CD14-positive monocyte (primary cell): ENCODE data around the gene ABCA2. TPM values are rescaled to one million over a fixed set of nuclear protein-coding genes. Genes with fewer than 3 reads are reported as not detected.
A peak's percentile ranks its signal among the peaks of the same experiment; 100 is the strongest.

Source experiments
- DNase-seq, 3 donors: peaks; one replicate each; pipeline ENCODE4 v3.0.0-alpha.2; 2011 to 2022
- H2AFZ ChIP-seq: 2 replicates; pipeline ENCODE4 v1.6.0; 2012; ENCODE audit warnings: mild to moderate bottlenecking, low read depth, low read length, inconsistent platforms; ENCODE audit not compliant: insufficient read depth, poor library complexity, severe bottlenecking
- H3K27ac ChIP-seq, 2 donors: 1 replicate in 1 of 2; 2 replicates in 1 of 2; pipeline ENCODE4 v1.5.1; 2012 to 2013; ENCODE audit warnings: low read length in 2 of 2, control low read depth in 1 of 2, inconsistent platforms in 1 of 2, low read depth in 1 of 2, mild to moderate bottlenecking in 1 of 2
- H3K27me3 ChIP-seq, 2 donors: one replicate each; pipeline versions ENCODE4 v1.6.0 to v1.6.1; 2011 to 2013; ENCODE audit warnings: low read length in 2 of 2; ENCODE audit not compliant: control insufficient read depth in 2 of 2, insufficient read depth in 2 of 2
- H3K36me3 ChIP-seq, 2 donors: replicated peaks in 1 of 2; 1 replicate in 1 of 2; 2 replicates in 1 of 2; pipeline versions ENCODE4 v1.5.1 to v1.6.1; 2012 to 2013; ENCODE audit warnings: low read length in 2 of 2, control low read depth in 1 of 2, inconsistent platforms in 1 of 2, mild to moderate bottlenecking in 1 of 2; ENCODE audit not compliant: insufficient read depth in 2 of 2, control insufficient read depth in 1 of 2
- H3K4me1 ChIP-seq, 2 donors: 1 replicate in 1 of 2; 2 replicates in 1 of 2; pipeline versions ENCODE4 v1.5.1 to v1.6.1; 2012 to 2013; ENCODE audit warnings: low read length in 2 of 2, control low read depth in 1 of 2, inconsistent platforms in 1 of 2, mild to moderate bottlenecking in 1 of 2, moderate library complexity in 1 of 2; ENCODE audit not compliant: insufficient read depth in 2 of 2, control insufficient read depth in 1 of 2
- H3K4me2 ChIP-seq: replicated peaks from 2 replicates; pipeline ENCODE3; 2012; ENCODE audit warnings: low read length, moderate library complexity, mild to moderate bottlenecking; ENCODE audit not compliant: poor library complexity, severe bottlenecking; ENCODE audit errors: extremely low read depth
- H3K4me3 ChIP-seq, 3 experiments: fragments of 200-600 bp in 1 of 3; sonication (generic) in 1 of 3; replicated peaks in 1 of 3; 1 replicate in 2 of 3; 2 replicates in 1 of 3; pipeline ENCODE4 v1.5.1; 2011 to 2013; ENCODE audit warnings: low read length in 3 of 3, mild to moderate bottlenecking in 3 of 3, control low read depth in 2 of 3, low read depth in 2 of 3, inconsistent platforms in 1 of 3, moderate library complexity in 1 of 3
- H3K79me2 ChIP-seq: 2 replicates; pipeline ENCODE4 v1.6.0; 2012; ENCODE audit warnings: mild to moderate bottlenecking, control low read depth, inconsistent platforms, low read length, moderate library complexity; ENCODE audit not compliant: insufficient read depth
- H3K9ac ChIP-seq: 2 replicates; pipeline ENCODE4 v1.6.0; 2017; ENCODE audit warnings: low read length, mild to moderate bottlenecking; ENCODE audit not compliant: insufficient read depth, poor library complexity, severe bottlenecking
- H3K9me3 ChIP-seq, 2 donors: replicated peaks in 1 of 2; 1 replicate in 1 of 2; 2 replicates in 1 of 2; pipeline versions ENCODE4 v1.5.1 to v1.6.1; 2012 to 2013; ENCODE audit warnings: low read length in 2 of 2, control low read depth in 1 of 2; ENCODE audit not compliant: control insufficient read depth in 1 of 2, insufficient read depth in 1 of 2
- H4K20me1 ChIP-seq: 2 replicates; pipeline ENCODE4 v1.6.0; 2012; ENCODE audit warnings: mild to moderate bottlenecking, low read length, control low read depth, moderate library complexity; ENCODE audit not compliant: insufficient read depth
- H3K27ac Mint-ChIP-seq, 7 donors: one replicate each; pipeline ENCODE4 v1.8.0; 2020; ENCODE audit warnings: mild to moderate bottlenecking in 7 of 7, mixed read lengths in 7 of 7, moderate library complexity in 6 of 7, inconsistent platforms in 2 of 7
- H3K27me3 Mint-ChIP-seq, 3 donors: one replicate each; pipeline ENCODE4 v1.8.0; 2021 to 2022; ENCODE audit warnings: low read depth in 3 of 3, mild to moderate bottlenecking in 3 of 3, mixed read lengths in 3 of 3, moderate library complexity in 3 of 3, inconsistent platforms in 1 of 3
- H3K36me3 Mint-ChIP-seq, 2 donors: one replicate each; pipeline ENCODE4 v1.8.0; 2020; ENCODE audit warnings: mixed read lengths in 2 of 2, inconsistent platforms in 1 of 2, mild to moderate bottlenecking in 1 of 2
- H3K4me1 Mint-ChIP-seq: one replicate; pipeline ENCODE4 v1.8.0; 2020; ENCODE audit warnings: mild to moderate bottlenecking, mixed read lengths
- H3K4me3 Mint-ChIP-seq, 2 donors: one replicate each; pipeline ENCODE4 v1.8.0; 2020; ENCODE audit warnings: mild to moderate bottlenecking in 2 of 2, mixed read lengths in 2 of 2, moderate library complexity in 1 of 2
- H3K9me3 Mint-ChIP-seq, 7 donors: one replicate each; pipeline ENCODE4 v1.8.0; 2020 to 2022; ENCODE audit warnings: mixed read lengths in 7 of 7, mild to moderate bottlenecking in 6 of 7, moderate library complexity in 6 of 7, inconsistent platforms in 2 of 7
- WGBS: methylation state at CpG from one replicate; pipeline ENCODE4 v1.1.5; 2013; ENCODE audit warnings: missing lambda C conversion rate; ENCODE audit not compliant: insufficient coverage; 5-methylcytosine and 5-hydroxymethylcytosine counted together
- intact Hi-C, 2 donors: fragments of 100-400 bp; cut with micrococcal nuclease; formaldehyde crosslinking; loops; one replicate each; pipeline versions ENCODE4 v1.15.0 to v1.15.1; 2023
- polyA plus RNA-seq, 3 donors: library from polyadenylated mRNA; depleted of rRNA in 1 of 3; unstranded in 2 of 3; stranded (reverse) in 1 of 3; fragments of 300-500 nt in 2 of 3; fragments of >200 nt in 1 of 3; fragmentation: Illumina TruSeq in 2 of 3; gene quantifications; 1 replicate in 2 of 3; 2 replicates in 1 of 3; pipeline ENCODE4 v1.2.3, GENCODE V29; 2012 to 2021
- TF ChIP-seq, protein P1 (sequence below): fragments of 200-600 bp; IDR thresholded peaks from one replicate; pipeline ENCODE4 v1.8.0; 2022; ENCODE audit warnings: antibody characterized with exemption, mild to moderate bottlenecking

The ABCA2 gene
- polyA plus RNA-seq, 3 donors, result 0.18 to 30.7 (median 0.40) TPM

DNA sequence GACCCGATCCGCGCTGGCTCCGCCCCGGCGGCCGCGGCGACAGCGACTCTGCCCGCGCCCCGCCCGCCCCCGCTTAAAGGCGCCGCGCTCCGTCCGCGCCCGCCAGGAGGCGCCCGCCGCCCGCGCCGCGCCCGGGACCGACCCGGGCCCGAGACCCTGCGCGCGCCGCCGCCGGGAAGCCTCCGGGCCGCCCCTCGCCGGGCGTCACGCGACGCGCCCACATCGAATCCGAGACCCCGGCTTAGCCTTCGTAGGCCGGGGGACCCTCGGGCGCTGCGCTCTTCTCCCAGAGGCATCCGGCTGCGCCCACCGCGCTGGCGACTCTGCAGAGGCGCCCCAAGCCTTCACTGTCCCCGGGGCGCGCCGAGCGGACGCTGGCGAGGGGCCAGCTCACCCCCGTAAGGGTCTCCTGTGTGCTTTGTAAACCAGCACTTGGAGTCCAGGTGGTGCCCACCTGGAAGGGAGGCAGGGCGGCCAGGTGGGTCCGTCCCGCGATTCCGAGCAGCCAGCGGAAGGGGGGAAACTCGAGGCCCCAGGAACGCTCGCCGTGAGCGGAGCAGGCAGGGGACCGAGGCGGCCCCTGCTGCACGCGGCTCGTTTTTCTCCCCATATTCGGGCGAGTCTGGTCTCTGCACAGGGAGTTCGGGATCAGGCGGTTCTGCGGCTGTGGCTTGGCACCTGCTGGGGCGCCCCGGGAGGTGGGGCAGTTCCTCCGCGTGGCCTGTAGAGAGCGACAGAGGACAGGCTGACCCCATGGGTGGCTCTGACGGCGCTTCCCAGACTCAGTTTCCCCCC lies 423 bp upstream of the ABCA2 start:
- H3K27ac ChIP-seq, result peak overlapping the region; percentile 83 to 92
- Mint-ChIP-seq H3K36me3 (peaks cover 0 to 4% of the 10 kb centered on the region in 2 donors), H3K4me3 (peak overlapping the region; percentile 73 to 92), H3K27ac (peak overlapping the region in 5 of 7 donors; percentile 30 to 94 (median 87)), H3K9me3 (no peaks in the 10 kb centered on the region), H3K27me3 (peaks cover 4 to 7% (median 6%) of the 10 kb centered on the region in 3 donors), H3K4me1 (peaks cover 43% of the 10 kb centered on the region)
- H3K9ac ChIP-seq, result peak overlapping the region; percentile 46
- H2AFZ ChIP-seq, result peak overlapping the region; percentile 73
- peak overlapping the region; percentile 41 to 88 (median 68) for H3K4me3 ChIP-seq
- under 1% methylated on average over 96 of the region's 98 CpGs for whole genome bisulfite sequencing
- no peaks in the 10 kb centered on the region for H3K36me3 ChIP-seq
- peak; percentile 39 to 67 (median 64) for DNase-seq
- TF ChIP-seq, protein P1, sequence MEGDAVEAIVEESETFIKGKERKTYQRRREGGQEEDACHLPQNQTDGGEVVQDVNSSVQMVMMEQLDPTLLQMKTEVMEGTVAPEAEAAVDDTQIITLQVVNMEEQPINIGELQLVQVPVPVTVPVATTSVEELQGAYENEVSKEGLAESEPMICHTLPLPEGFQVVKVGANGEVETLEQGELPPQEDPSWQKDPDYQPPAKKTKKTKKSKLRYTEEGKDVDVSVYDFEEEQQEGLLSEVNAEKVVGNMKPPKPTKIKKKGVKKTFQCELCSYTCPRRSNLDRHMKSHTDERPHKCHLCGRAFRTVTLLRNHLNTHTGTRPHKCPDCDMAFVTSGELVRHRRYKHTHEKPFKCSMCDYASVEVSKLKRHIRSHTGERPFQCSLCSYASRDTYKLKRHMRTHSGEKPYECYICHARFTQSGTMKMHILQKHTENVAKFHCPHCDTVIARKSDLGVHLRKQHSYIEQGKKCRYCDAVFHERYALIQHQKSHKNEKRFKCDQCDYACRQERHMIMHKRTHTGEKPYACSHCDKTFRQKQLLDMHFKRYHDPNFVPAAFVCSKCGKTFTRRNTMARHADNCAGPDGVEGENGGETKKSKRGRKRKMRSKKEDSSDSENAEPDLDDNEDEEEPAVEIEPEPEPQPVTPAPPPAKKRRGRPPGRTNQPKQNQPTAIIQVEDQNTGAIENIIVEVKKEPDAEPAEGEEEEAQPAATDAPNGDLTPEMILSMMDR, result no peak
- H3K9me3 ChIP-seq, result no peaks in the 10 kb centered on the region
- H3K4me2 ChIP-seq, result peak overlapping the region; percentile 98
- H3K79me2 ChIP-seq, result peaks cover 50% of the 10 kb centered on the region
- no peaks in the 10 kb centered on the region for H3K27me3 ChIP-seq
- intact Hi-C loops, result no loop called here
- H3K4me1 ChIP-seq, result peaks cover 49 to 66% of the 10 kb centered on the region in 2 donors
- H4K20me1 ChIP-seq, result peaks cover 13% of the 10 kb centered on the region

GRCh38 chr9:137026828-137027227 lies 1.2 kb downstream of the ABCA2 start:
- no peak overlapping the region for H3K4me2 ChIP-seq
- no peak overlapping the region for H2AFZ ChIP-seq
- H3K4me3 ChIP-seq, result no peak overlapping the region
- Mint-ChIP-seq H3K36me3 (peaks cover 0 to 4% of the 10 kb centered on the region in 2 donors), H3K27ac (no peak overlapping the region), H3K4me1 (peaks cover 35% of the 10 kb centered on the region), H3K27me3 (peaks cover 4 to 7% (median 6%) of the 10 kb centered on the region in 3 donors), H3K9me3 (peaks cover 0 to 4% (median 0%) of the 10 kb centered on the region in 7 donors), H3K4me3 (peak overlapping the region in 1 of 2 donors; percentile 69)
- H3K9ac ChIP-seq, result no peak overlapping the region
- H3K27me3 ChIP-seq, result no peaks in the 10 kb centered on the region
- H3K79me2 ChIP-seq, result peaks cover 34% of the 10 kb centered on the region
- H4K20me1 ChIP-seq, result peaks cover 10% of the 10 kb centered on the region
- peaks cover 44 to 56% of the 10 kb centered on the region in 2 donors for H3K4me1 ChIP-seq
- no peaks in the 10 kb centered on the region for H3K36me3 ChIP-seq
- intact Hi-C loops, result no loop called here
- DNase-seq, result no peak
- WGBS, result 60% methylated on average over 4 of the region's 4 CpGs
- H3K9me3 ChIP-seq, result no peaks in the 10 kb centered on the region
- H3K27ac ChIP-seq, result no peak overlapping the region
- TF ChIP-seq, protein P1, result no peak
